Brain pericyte (primary cell): ENCODE results near the gene SCG2.

Experiments used
- DNase-seq: peaks from one replicate; pipeline ENCODE4 v3.0.0-alpha.2; 2012; ENCODE audit warnings: low read depth, low spot score

The SCG2 gene

DNA sequence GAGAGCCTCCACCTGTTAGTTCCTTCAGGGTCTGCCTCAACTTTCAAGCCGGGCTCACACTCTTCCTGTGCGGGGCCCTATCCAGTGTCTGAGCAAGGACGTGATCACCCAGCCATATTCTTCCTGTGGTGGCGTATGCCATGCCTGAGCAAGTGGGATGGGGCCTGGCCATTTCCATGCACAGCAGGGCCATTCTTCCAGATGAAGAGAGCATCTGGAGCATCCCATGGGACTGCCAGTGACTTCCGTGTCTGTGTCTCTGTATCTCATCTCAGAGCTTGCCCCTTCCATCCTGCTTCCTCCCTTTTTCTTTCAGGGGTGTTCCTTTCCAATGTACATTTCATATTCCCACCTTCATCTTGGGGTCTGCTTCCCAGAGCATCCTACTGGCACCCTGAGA, 20.2 kb downstream of the SCG2 start:
- no peak for DNase-seq

DNA sequence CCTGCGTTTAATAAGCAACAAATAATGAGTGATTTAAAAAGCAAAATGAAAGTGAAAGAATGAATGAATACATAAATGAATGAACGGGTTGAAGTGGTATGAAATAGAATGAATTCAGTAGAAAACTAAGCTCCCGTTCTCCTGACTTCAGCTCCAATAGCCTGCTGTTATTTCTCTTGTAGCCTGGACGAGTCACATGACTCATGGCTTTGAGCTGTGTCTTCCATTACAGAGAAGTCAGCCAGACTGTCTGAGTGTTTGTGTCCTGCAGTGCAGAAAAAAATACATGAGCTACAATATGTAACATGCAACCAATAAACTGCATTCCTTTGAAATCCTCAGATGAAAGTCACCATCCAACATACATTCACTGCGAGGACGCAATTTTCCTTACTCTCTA, 21.2 kb downstream of the SCG2 start:
- peak; percentile 63 for DNase-seq

DNA sequence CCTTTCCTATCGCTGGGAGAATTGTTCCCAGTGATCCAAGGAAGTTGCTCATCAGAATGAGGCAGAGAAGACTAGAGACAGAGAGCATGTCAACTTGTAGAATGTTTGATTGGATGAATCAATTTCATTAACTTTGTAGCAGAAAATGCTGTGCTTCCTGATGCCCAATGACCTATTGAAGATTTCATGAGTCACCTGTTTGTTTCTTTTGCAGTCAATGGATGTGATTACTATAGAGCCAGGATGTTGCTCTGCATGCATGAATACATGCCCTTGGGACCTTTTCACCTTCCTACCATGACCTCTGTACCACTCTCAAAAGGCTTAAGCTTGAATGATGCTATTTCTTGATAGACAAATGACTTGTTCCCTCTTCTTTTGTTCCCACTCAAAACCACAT, 23.3 kb downstream of the SCG2 start:
- no peak for DNase-seq

DNA sequence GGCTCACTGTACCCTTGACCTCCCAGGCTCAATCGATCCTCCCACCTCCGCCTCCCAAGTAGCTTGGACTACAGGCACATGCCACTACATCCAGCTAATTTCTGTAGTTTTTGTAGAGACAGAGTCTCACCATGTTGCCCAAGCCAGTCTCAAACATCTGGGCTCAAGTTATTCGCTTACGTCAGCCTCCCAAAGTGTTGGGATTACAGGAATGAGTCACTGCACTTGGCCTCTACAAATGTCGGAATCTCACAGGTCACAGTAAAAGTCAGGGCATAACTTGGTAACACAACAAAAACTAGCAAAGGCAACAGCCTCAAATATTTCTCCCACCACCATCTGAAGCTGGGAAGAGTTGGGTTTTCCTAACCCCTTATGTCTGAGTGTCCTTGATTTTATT, 25.3 kb downstream of the SCG2 start:
- DNase-seq = peak; percentile 97

DNA sequence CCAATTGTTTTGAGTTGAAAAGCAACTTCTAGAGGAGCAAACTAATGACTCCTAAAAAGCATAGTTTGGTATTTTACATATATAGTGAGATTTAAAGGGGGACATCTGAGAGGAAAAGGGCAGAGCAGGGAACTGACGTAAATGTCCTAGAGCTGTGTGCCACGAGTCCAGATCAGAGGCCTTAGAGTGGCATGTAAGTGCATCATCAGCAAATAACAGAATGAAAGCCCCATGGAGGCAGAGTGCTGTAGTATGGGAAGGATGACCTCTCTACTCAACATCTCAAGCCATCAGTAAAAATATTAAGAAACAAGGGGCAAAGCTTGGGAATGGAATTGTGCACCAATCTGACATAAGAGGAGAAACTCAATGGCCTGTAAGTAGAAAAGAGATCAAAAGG, 31.4 kb downstream of the SCG2 start:
- no peak for DNase-seq

DNA sequence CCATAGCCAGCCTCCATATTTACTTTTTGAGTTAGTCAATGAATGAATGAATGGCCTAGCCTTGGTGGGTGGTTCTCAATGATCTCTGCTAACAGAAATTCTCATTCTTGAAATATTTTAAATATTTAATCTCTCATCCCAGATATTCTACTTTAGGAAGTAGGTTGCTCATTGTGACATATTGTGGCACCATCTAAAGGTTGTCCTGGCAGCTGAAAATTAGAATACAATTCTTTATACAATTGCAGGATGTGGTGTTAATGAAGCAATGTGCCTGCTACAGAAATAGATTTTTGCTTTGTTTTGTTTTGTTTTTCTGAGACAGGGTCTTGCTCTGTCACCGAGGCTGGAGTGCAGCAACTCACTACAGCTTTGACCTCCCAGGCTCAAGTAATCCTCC, 35.8 kb downstream of the SCG2 start:
- DNase-seq = no peak

DNA sequence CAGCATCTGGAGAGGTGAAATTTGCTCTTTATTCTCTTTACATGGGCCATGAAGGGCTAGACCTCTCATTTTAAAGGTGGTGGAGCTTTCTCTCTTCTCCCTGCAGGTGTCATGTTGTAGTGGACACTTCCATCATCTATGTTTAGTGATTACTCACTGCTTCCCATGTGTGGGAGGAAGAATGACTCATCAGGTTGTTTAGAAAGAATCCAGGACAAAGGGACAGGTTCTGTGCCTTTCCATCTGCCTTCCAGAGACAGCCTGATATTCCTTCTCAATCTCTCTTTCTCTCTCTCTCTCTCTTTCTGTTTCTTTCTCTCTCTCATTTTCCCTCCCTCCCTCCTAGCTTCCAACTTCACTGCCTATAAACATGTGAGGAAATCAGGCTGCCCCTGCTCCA, 38.7 kb downstream of the SCG2 start:
- DNase-seq = no peak

DNA sequence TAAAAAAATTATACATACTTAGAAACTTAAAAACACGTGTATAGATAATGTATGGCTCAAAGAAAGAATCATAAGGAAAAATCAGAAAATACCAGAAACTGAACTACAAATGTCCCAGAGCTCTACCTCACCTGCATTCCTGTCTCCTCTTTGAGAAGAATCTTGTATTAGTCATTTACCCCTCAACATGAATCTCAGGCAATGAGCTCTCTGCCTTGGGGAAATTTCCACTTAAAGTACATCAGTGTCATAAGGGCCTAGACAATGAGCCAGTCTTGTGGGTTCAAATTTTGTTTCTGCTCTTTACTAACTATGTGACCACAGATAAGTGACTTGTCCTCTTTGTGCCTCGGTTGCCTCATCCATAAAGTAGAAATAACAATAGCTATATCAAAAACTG, 40.1 kb downstream of the SCG2 start:
- no peak for DNase-seq

DNA sequence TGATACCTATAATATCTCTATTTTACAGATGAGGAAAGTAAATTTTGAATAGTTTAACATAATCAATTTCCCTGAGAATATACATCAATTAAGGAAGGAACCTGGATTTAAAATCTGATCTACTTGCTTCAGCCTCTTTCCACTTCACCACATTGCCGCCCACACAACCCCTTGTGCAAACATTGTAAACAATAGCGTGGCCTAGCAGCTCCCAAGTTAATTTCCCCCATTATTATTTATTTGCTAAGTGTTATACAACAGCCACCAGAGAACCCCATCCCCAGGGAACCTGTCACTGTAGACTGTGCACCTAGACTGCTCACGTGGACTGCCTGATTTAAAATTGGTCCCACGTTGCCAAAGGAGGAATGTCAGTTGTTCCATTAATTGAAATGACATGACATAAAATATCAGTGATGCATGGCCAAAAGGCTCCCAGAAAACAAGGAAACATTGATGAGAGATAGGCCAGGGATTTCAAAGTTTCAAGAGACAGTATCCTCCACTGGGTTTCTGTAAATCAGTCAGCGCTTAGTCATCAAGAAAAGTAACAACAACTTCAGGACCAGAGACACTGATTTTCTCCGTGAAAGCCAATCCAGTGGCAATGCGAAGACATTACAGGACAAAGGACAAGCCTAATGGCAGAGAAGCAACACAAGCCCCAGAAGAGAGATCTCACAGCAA, 41.3 kb downstream of the SCG2 start:
- no peak for DNase-seq

DNA sequence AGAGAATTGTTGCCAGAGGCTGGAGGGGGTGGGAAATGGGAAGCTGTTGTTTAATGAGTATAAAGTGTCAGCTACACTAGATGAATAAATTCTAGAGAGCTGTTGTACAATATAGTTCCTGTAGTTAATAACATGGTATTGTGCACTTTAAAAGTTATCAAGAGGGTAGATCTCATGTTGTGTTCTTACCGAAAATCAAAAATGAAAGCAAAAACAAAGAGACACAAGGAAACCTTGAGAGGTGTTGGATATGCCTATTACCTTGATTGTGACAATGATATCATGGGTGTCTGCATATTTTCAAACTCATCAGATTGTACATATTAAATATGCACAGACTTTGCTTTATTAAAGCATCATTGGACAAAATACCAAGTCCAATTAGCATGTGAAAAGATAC, 43.2 kb downstream of the SCG2 start:
- DNase-seq = no peak

DNA sequence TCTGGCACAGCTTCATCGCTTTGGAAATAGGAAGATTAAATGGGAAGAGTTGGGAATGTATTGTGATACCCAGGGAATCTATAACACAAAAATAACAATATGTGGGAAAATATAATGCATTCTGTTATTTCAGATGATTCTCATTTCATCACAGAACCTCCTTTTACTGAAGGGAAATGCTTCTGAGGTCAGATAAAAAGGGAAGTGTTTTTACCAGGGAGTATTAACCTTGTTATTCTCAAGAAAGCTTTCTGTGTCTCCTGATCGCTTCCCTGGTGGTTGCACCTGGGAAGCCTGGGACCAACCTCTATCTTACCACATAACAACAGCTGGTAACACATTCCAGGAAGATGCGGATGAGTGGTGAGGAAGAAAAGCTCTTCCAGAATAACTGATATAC, 47.2 kb downstream of the SCG2 start:
- no peak for DNase-seq

DNA sequence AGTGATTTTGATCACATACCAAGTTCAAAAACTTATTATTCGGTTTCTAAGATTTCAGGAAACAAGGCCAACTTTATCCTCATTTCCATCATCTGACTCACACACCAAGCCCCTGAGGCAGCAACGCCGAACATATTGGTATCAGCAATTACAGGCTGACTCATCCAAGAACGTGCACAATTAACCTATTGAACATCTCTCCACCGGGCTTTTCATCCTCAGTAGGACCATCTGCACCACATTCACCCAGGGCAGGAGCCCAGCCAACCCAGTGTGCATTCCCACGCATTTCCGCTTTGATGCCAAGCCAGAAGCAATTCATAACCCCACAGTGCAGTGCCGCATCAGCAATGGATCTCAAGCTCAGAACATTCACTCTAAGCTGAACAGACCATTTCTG, 52.9 kb downstream of the SCG2 start:
- peak; percentile 72 for DNase-seq

DNA sequence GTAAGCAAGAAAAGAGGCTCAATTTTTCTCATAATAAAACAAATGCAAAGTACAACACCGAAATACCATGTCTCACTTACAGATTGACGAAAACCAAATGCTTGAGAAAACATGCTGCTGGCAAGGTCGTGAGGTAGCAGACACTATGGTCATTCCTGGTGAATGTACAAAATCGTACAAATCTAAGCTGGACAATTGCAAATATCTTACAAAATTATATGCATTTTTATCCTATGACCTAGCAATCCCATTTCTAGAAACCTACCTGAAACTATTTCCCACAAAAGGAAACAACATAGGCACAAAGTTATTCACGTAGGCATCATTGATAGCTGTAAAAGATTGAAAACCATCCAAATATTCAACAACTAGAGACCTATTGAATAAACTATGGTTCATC, 54.0 kb downstream of the SCG2 start:
- no peak for DNase-seq
